ENCODE data around the gene ZNF727. TPM values are rescaled to one million over a fixed set of nuclear protein-coding genes. Genes with fewer than 3 reads are reported as not detected.
"Not testable (repeated sequence)": the region's sequence is repeated elsewhere in the genome, so short reads cannot be mapped to it uniquely, and the experiment has no call there.

ZNF727 gene
- total RNA-seq, 1 experiment from 2014 or later, result not detected

DNA sequence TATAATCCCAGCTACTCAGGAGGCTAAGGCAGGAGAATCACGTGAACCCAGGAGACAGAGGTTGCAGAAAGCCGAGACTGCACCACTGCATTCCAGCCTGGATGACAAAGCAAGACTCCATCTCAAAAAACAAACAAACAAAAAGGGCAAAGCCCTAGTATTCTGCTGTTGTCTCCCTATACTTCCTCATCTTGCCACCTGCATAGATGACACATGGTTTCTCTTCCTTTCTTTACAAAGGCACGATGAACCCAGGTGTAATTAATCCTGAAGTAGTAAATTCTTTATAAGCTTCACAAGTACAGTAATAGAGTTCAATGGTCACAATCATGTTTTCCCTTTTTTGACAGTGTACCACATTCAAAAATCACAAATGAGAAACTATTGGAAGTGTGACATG, 9.8 kb upstream of the ZNF727 start:
- H3K9me3 ChIP-seq, result peaks cover 12% of the 10 kb centered on the region; the same call in 1 of the 2 replicates
- no TSS peak for BruUV-seq (replicated peaks)
- DNase-seq, result no peak
- Mint-ChIP-seq H3K4me1 (ENCODE audit: low read depth, unreplicated experiment) (no peaks in the 10 kb centered on the region), H3K4me3 (ENCODE audit: unreplicated experiment) (no peak overlapping the region), H3K27me3 (ENCODE audit: insufficient read depth, unreplicated experiment) (no peaks in the 10 kb centered on the region), H3K27ac (ENCODE audit: unreplicated experiment) (no peak overlapping the region), H3K9me3 (ENCODE audit: unreplicated experiment) (peaks cover 36% of the 10 kb centered on the region), H3K36me3 (ENCODE audit: insufficient read depth, unreplicated experiment) (no peaks in the 10 kb centered on the region)
- H3K4me3 ChIP-seq (ENCODE audit: low read depth, low read length), result no peak overlapping the region
- H3K4me1 ChIP-seq, result no peaks in the 10 kb centered on the region
- ChIA-PET CTCF (no interaction called here), POLR2A (no interaction called here)
- TF ChIP-seq, protein P1, sequence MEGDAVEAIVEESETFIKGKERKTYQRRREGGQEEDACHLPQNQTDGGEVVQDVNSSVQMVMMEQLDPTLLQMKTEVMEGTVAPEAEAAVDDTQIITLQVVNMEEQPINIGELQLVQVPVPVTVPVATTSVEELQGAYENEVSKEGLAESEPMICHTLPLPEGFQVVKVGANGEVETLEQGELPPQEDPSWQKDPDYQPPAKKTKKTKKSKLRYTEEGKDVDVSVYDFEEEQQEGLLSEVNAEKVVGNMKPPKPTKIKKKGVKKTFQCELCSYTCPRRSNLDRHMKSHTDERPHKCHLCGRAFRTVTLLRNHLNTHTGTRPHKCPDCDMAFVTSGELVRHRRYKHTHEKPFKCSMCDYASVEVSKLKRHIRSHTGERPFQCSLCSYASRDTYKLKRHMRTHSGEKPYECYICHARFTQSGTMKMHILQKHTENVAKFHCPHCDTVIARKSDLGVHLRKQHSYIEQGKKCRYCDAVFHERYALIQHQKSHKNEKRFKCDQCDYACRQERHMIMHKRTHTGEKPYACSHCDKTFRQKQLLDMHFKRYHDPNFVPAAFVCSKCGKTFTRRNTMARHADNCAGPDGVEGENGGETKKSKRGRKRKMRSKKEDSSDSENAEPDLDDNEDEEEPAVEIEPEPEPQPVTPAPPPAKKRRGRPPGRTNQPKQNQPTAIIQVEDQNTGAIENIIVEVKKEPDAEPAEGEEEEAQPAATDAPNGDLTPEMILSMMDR (IDR thresholded peaks at IDR 0.05; ENCODE audit: insufficient read depth in 1 of 2, low read depth in 1 of 2, low read length in 1 of 2, severe bottlenecking in 1 of 2, unreplicated experiment in 1 of 2), result no peak
- intact Hi-C loops (cut with micrococcal nuclease; ENCODE audit: unreplicated experiment), result no loop called here
- H3K36me3 ChIP-seq (ENCODE audit: control insufficient read depth, insufficient read depth, low read length), result no peaks in the 10 kb centered on the region
- H3K27me3 ChIP-seq (replicated peaks; ENCODE audit: control insufficient read depth, insufficient read depth, low read length), result no peaks in the 10 kb centered on the region

DNA sequence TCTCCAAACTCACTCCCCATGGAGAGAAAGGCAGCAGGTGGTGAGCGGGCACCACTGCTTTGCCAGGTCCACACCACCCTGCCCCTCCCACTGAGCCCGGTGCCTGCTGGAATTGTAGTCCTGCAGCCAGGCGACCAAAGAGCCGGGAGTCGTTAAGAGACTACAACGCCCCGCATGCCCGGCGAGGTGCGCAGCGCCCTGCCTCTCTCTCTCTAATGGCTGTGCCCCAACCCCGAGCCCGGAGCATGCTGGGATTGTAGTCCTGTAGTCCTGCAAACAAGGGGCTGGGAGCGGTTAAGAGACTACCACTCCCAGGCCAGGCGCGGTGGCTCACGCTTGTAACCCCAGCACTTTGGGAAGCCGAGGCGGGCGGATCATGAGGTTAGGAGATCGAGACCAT, 8.1 kb upstream of the ZNF727 start:
- no peaks in the 10 kb centered on the region for H3K36me3 Mint-ChIP-seq (ENCODE audit: insufficient read depth, unreplicated experiment)
- intact Hi-C loops (cut with micrococcal nuclease; ENCODE audit: unreplicated experiment), result no loop called here
- TF ChIP-seq, protein P1 (IDR thresholded peaks at IDR 0.05; ENCODE audit: insufficient read depth in 1 of 2, low read depth in 1 of 2, low read length in 1 of 2, severe bottlenecking in 1 of 2, unreplicated experiment in 1 of 2), result no peak
- no peak overlapping the region for H3K27ac Mint-ChIP-seq (ENCODE audit: unreplicated experiment)
- ChIA-PET POLR2A (no interaction called here), CTCF (no interaction called here)
- no peaks in the 10 kb centered on the region for H3K27me3 ChIP-seq (replicated peaks; ENCODE audit: control insufficient read depth, insufficient read depth, low read length)
- H3K4me3 Mint-ChIP-seq (ENCODE audit: unreplicated experiment), result no peak overlapping the region
- H3K27me3 Mint-ChIP-seq (ENCODE audit: insufficient read depth, unreplicated experiment), result no peaks in the 10 kb centered on the region
- BruUV-seq (replicated peaks), result no TSS peak
- H3K9me3 Mint-ChIP-seq (ENCODE audit: unreplicated experiment), result peaks cover 36% of the 10 kb centered on the region
- no peaks in the 10 kb centered on the region for H3K4me1 ChIP-seq
- no peaks in the 10 kb centered on the region for H3K36me3 ChIP-seq (ENCODE audit: control insufficient read depth, insufficient read depth, low read length)
- H3K4me3 ChIP-seq (ENCODE audit: low read depth, low read length), result no peak overlapping the region
- peaks cover 8% of the 10 kb centered on the region; the same call in 1 of the 2 replicates for H3K9me3 ChIP-seq
- no peak for DNase-seq
- no peaks in the 10 kb centered on the region for H3K4me1 Mint-ChIP-seq (ENCODE audit: low read depth, unreplicated experiment)

DNA sequence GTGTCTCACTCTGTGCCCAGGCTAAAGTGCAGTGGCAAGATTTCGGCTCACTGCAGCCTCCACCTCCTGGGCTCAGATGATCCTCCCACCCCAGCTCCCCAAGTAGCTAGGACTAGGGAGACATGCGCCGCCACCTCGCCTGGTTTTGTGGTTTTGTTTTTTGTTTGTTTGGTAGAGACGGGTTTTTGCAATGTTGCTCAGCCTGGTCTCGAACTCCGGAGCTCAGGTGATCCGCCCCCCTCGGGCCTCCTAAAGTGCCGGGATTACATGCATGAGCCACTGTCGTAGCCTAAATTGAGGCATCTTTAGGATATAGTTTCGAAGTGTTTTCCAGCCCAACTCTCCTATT, 781 bp downstream of the ZNF727 start:
- H3K4me1 ChIP-seq, result no peaks in the 10 kb centered on the region
- peaks cover 51% of the 10 kb centered on the region for H3K9me3 Mint-ChIP-seq (ENCODE audit: unreplicated experiment)
- no peaks in the 10 kb centered on the region for H3K27me3 ChIP-seq (replicated peaks; ENCODE audit: control insufficient read depth, insufficient read depth, low read length)
- no peaks in the 10 kb centered on the region for H3K27me3 Mint-ChIP-seq (ENCODE audit: insufficient read depth, unreplicated experiment)
- no peak for DNase-seq
- no peak overlapping the region for H3K4me3 ChIP-seq (ENCODE audit: low read depth, low read length)
- peaks cover 11% of the 10 kb centered on the region; the same call in 1 of the 2 replicates for H3K9me3 ChIP-seq
- POLR2A ChIA-PET, result no interaction called here
- H3K27ac Mint-ChIP-seq (ENCODE audit: unreplicated experiment), result no peak overlapping the region
- BruUV-seq (replicated peaks), result no TSS peak
- CTCF ChIA-PET, result no interaction called here
- H3K36me3 Mint-ChIP-seq (ENCODE audit: insufficient read depth, unreplicated experiment), result no peaks in the 10 kb centered on the region
- H3K4me3 Mint-ChIP-seq (ENCODE audit: unreplicated experiment), result no peak overlapping the region
- TF ChIP-seq, protein P1 (IDR thresholded peaks at IDR 0.05; ENCODE audit: insufficient read depth in 1 of 2, low read depth in 1 of 2, low read length in 1 of 2, severe bottlenecking in 1 of 2, unreplicated experiment in 1 of 2), result no peak
- intact Hi-C loops (cut with micrococcal nuclease; ENCODE audit: unreplicated experiment), result no loop called here
- H3K36me3 ChIP-seq (ENCODE audit: control insufficient read depth, insufficient read depth, low read length), result no peaks in the 10 kb centered on the region
- H3K4me1 Mint-ChIP-seq (ENCODE audit: low read depth, unreplicated experiment), result no peaks in the 10 kb centered on the region

DNA sequence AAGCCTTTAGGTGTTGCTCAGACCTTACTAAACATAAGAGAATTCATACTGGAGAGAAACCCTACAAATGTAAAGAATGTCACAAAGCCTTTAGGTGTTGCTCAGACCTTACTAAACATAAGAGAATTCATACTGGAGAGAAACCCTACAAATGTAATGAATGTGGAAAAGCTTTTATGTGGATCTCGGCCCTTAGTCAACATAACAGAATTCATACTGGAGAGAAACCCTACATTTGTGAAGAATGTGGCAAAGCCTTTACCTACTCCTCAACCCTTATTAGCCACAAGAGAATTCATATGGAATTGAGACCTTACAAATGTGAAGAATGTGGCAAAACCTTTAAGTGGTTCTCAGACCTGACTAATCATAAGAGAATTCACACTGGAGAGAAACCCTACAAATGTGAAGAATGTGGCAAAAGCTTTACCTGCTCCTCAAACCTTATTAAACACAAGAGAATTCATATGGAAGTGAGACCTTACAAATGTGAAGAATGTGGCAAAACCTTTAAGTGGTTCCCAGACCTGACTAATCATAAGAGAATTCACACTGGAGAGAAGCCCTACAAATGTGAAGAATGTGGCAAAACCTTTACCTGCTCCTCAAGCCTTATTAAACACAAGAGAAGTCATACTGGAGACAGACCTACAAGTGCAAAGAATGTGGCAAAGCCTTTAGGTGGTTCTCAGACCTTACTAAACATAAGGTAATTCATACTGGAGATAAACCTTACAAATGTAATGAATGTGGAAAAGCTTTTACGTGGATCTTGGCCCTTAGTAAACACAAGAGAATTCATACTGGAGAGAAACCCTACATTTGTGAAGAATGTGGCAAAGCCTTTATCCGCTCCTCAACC, 32.8 kb downstream of the ZNF727 start:
- intact Hi-C loops (cut with micrococcal nuclease; ENCODE audit: unreplicated experiment); H3K27ac Mint-ChIP-seq (ENCODE audit: unreplicated experiment); H3K4me1 Mint-ChIP-seq (ENCODE audit: low read depth, unreplicated experiment); CTCF ChIA-PET; H3K4me1 ChIP-seq; H3K27me3 Mint-ChIP-seq (ENCODE audit: insufficient read depth, unreplicated experiment); H3K4me3 Mint-ChIP-seq (ENCODE audit: unreplicated experiment); H3K27me3 ChIP-seq (replicated peaks; ENCODE audit: control insufficient read depth, insufficient read depth, low read length); POLR2A ChIA-PET; DNase-seq; H3K4me3 ChIP-seq (ENCODE audit: low read depth, low read length); BruUV-seq (replicated peaks); H3K36me3 ChIP-seq (ENCODE audit: control insufficient read depth, insufficient read depth, low read length); H3K36me3 Mint-ChIP-seq (ENCODE audit: insufficient read depth, unreplicated experiment): not testable (repeated sequence)
- peaks cover 75% of the 10 kb centered on the region for H3K9me3 Mint-ChIP-seq (ENCODE audit: unreplicated experiment)
- peaks cover 14% of the 10 kb centered on the region for H3K9me3 ChIP-seq
